Activated CD4-positive, alpha-beta memory T cell treated with anti-CD3 and anti-CD28 coated beads, Interleukin-2, amount 10 ng/mL, durations not matched to agents 7 days and 5 days (primary cell): ENCODE measurements around the gene CMTM5. TPM values are rescaled to one million over a fixed set of nuclear protein-coding genes. Genes with fewer than 3 reads are reported as not detected.
"Not testable (repeated sequence)": the region's sequence is repeated elsewhere in the genome, so short reads cannot be mapped to it uniquely, and the experiment has no call there.

ENCODE experiments used
- CTCF ChIA-PET: fragments of 350-600 bp; sonication (Branson Sonifier 250); formaldehyde crosslinking; loops from one replicate; lab custom pipeline; 2021; ENCODE audit warnings: antibody characterized with exemption, inconsistent platforms; lab: Charles Lee
- POLR2A ChIA-PET: fragments of 350-600 bp; sonication (Branson Sonifier 250); formaldehyde crosslinking; loops from one replicate; lab custom pipeline; 2021; ENCODE audit warnings: antibody characterized with exemption; lab: Charles Lee
- DNase-seq: peaks from one replicate; pipeline ENCODE4 v3.0.0-alpha.2; 2020
- H3K27ac Mint-ChIP-seq: one replicate; pipeline ENCODE4 v1.8.0; 2021; ENCODE audit warnings: mild to moderate bottlenecking, mixed read lengths
- H3K27me3 Mint-ChIP-seq: one replicate; pipeline ENCODE4 v1.8.0; 2021; ENCODE audit warnings: mixed read lengths
- H3K36me3 Mint-ChIP-seq: one replicate; pipeline ENCODE4 v1.8.0; 2021; ENCODE audit warnings: low read depth, mixed read lengths
- H3K4me1 Mint-ChIP-seq: one replicate; pipeline ENCODE4 v1.8.0; 2021; ENCODE audit warnings: mixed read lengths
- H3K4me3 Mint-ChIP-seq: one replicate; pipeline ENCODE4 v1.8.0; 2021; ENCODE audit warnings: mild to moderate bottlenecking, mixed read lengths
- H3K9me3 Mint-ChIP-seq: one replicate; pipeline ENCODE4 v1.8.0; 2021; ENCODE audit warnings: mixed read lengths
- total RNA-seq, 2 experiments: library from RNA; stranded (reverse); gene quantifications; one replicate each; pipeline ENCODE4 v1.2.3, GENCODE V29; 2021

CMTM5 gene
- total RNA-seq, 2 experiments from 2014 or later, result not detected

DNA sequence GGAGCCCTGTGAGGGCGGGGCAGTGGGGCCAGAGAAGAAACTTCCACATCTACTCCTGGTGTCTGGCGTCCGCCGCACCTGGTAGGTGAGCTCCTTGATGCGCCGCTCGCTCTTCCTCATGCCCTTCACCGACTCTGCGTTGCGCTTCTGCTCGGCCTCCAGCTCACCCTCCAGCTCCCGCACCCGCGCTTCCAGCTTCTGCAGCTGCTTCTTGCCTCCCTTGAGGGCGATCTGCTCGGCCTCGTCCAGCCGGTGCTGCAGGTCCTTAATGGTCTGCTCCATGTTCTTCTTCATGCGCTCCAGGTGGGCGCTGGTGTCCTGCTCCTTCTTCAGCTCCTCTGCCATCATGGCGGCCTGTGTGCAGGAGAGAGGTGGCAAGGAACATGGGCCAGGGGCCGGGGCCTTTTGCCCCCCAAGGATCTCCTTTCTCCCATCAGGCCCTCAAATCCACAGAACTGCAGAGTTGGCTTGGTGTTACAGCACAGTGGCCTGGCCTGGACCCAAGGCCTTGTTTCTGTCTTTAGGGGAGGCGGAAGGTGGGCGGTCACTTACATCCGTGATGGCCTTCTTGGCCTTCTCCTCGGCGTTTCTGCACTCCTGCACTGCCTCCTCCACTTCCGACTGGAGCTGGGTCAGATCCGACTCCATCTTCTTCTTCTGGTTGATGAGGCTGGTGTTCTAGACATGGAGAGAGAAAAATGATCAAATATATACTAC, 7.7 kb downstream of the CMTM5 start:
- Mint-ChIP-seq H3K4me3 (no peak overlapping the region), H3K4me1 (no peaks in the 10 kb centered on the region), H3K36me3 (no peaks in the 10 kb centered on the region), H3K27me3 (peaks cover 3% of the 10 kb centered on the region), H3K27ac (no peak overlapping the region), H3K9me3 (no peaks in the 10 kb centered on the region)
- POLR2A ChIA-PET, result interaction anchor here (0.9 kb wide), 1 partner anchor 62 kb away, joined by 3 read pairs; no protein-coding TSS in a partner anchor
- DNase-seq, result no peak
- CTCF ChIA-PET, result interaction anchor here (0.8 kb wide), 1 partner anchor 1993 kb away, joined by 4 read pairs; no protein-coding TSS in a partner anchor

GRCh38 chr14:23385244-23385641, 8.4 kb downstream of the CMTM5 start:
- Mint-ChIP-seq H3K9me3 (no peaks in the 10 kb centered on the region), H3K4me1 (no peaks in the 10 kb centered on the region), H3K27me3 (peaks cover 3% of the 10 kb centered on the region), H3K4me3 (no peak overlapping the region), H3K36me3 (no peaks in the 10 kb centered on the region), H3K27ac (no peak overlapping the region)
- no peak for DNase-seq
- POLR2A ChIA-PET, result interaction anchor here (0.9 kb wide), 1 partner anchor 63 kb away, joined by 3 read pairs; no protein-coding TSS in a partner anchor
- CTCF ChIA-PET, result interaction anchor here (0.6 kb wide), 1 partner anchor 281 kb away, joined by 5 read pairs; no protein-coding TSS in a partner anchor

GRCh38 chr14:23385642-23386265, 8.9 kb downstream of the CMTM5 start:
- ChIA-PET POLR2A (interaction anchor here (0.9 kb wide), 1 partner anchor 63 kb away, joined by 3 read pairs; no protein-coding TSS in a partner anchor), CTCF (interaction anchor here (0.6 kb wide), 1 partner anchor 280 kb away, joined by 5 read pairs; no protein-coding TSS in a partner anchor)
- H3K27me3 Mint-ChIP-seq, result peaks cover 1% of the 10 kb centered on the region
- H3K36me3 Mint-ChIP-seq, result no peaks in the 10 kb centered on the region
- DNase-seq, result no peak
- no peak overlapping the region for H3K27ac Mint-ChIP-seq
- no peaks in the 10 kb centered on the region for H3K4me1 Mint-ChIP-seq
- no peaks in the 10 kb centered on the region for H3K9me3 Mint-ChIP-seq
- H3K4me3 Mint-ChIP-seq, result no peak overlapping the region

DNA sequence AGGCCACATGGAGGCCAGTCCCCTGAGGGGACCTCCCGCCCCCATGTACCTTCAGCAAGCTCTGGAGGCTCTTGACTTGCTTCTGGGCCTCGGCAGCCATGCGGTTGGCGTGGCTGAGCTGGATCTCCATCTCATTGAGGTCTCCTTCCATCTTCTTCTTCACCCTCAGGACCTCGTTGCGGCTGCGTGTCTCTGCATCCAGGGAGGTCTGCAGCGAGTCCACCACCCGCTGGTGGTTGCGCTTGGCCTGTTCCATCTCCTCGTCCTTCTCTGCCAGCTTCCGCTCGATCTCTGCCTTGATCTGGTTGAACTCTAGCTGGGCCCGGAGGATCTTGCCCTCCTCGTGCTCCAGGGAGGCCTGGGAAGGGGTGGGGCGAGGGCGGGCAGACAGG, 9.4 kb downstream of the CMTM5 start:
- H3K36me3 Mint-ChIP-seq, H3K4me1 Mint-ChIP-seq, CTCF ChIA-PET, H3K9me3 Mint-ChIP-seq, DNase-seq, POLR2A ChIA-PET, H3K27me3 Mint-ChIP-seq, H3K27ac Mint-ChIP-seq, H3K4me3 Mint-ChIP-seq: not testable (repeated sequence)

DNA sequence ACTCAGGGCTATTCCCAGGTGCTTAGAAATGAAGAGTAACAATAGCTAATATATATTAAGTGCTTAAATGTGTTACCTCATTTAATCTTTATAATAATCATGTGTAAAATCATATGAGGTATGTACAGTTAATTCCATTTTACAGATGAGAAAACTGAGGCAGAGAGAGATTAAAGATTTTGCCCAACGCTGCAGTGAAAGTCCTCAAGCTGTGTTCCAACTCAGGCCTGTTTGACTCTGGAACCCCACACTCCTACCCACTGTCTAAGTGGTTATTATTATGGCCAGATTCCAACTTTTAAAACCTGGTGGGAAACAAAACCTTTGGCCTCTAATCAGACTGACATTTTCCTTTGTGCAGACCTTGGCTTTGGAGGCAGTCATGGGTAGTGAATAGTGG, 10.2 kb downstream of the CMTM5 start:
- Mint-ChIP-seq H3K9me3 (no peaks in the 10 kb centered on the region), H3K4me1 (no peaks in the 10 kb centered on the region), H3K27me3 (no peaks in the 10 kb centered on the region), H3K27ac (no peak overlapping the region), H3K4me3 (no peak overlapping the region), H3K36me3 (no peaks in the 10 kb centered on the region)
- CTCF ChIA-PET, result no interaction called here
- no peak for DNase-seq
- POLR2A ChIA-PET, result no interaction called here

- H3K9me3 Mint-ChIP-seq, result no peaks in the 10 kb centered on the region
- H3K27ac Mint-ChIP-seq, result no peak overlapping the region
- no peaks in the 10 kb centered on the region for H3K4me1 Mint-ChIP-seq
- no peaks in the 10 kb centered on the region for H3K36me3 Mint-ChIP-seq
- no peaks in the 10 kb centered on the region for H3K27me3 Mint-ChIP-seq
- POLR2A ChIA-PET, result no interaction called here
- no peak for DNase-seq
- CTCF ChIA-PET, result interaction anchor here (0.8 to 1.2 kb wide), 2 partner anchors 8 to 268 kb away, joined by 3 read pairs; no protein-coding TSS in a partner anchor
- H3K4me3 Mint-ChIP-seq, result no peak overlapping the region
Observed at GRCh38 chr14:23387916-23388882, 11.4 kb downstream of the CMTM5 start.

DNA sequence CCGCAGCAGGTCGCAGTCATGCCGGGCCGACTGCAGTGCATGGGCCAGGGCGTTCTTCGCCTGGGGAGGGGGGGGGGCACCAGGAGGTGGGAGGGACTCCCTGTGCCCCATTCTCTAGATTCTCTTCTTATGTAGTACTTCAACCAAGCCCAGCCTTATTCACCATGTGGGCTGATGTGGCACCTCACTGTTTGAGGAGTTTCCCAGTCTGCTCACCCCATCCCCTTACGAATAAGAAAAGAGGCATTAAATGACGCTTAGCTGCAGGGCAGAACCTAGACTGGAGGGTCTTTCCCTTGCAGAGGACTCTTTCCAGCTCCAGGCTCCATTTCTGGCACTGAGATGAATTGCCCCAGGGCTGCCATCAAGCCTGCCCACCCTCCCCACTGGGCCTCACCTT, 12.2 kb downstream of the CMTM5 start:
- Mint-ChIP-seq H3K36me3 (no peaks in the 10 kb centered on the region), H3K27ac (no peak overlapping the region), H3K9me3 (no peaks in the 10 kb centered on the region), H3K4me3 (no peak overlapping the region), H3K4me1 (no peaks in the 10 kb centered on the region), H3K27me3 (peaks cover 5% of the 10 kb centered on the region)
- CTCF ChIA-PET, result interaction anchor here (0.6 to 1.7 kb wide), 3 partner anchors 9 to 277 kb away, joined by 3 to 7 read pairs (median 3); no protein-coding TSS in a partner anchor
- DNase-seq, result no peak
- POLR2A ChIA-PET, result no interaction called here

DNA sequence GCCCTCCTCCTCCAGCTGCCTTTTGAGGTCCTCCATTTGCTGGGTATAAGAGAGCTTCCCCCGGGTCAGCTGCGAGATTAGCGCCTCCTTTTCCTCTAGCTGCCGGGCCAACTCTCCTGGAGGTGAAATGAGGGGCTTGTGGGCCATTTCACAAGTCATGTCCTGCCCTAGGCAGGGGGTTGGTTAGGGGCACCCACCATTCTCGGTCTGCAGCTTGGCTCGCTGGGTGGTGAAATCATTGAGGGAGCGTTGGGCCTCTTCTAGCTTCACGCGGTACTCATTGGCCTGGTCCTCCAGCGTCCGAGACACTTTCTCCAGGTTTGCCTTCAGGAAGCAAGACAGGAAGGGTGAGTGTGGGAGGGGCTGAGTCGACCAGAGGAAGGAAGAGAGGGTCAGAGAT, 12.6 kb downstream of the CMTM5 start:
- H3K4me3 Mint-ChIP-seq, result no peak overlapping the region
- no peak for DNase-seq
- no peak overlapping the region for H3K27ac Mint-ChIP-seq
- peaks cover 5% of the 10 kb centered on the region for H3K27me3 Mint-ChIP-seq
- H3K9me3 Mint-ChIP-seq, result no peaks in the 10 kb centered on the region
- POLR2A ChIA-PET, result no interaction called here
- H3K36me3 Mint-ChIP-seq, result no peaks in the 10 kb centered on the region
- CTCF ChIA-PET, result interaction anchor here (0.6 to 1.7 kb wide), 3 partner anchors 10 to 276 kb away, joined by 3 to 7 read pairs (median 3); no protein-coding TSS in a partner anchor
- H3K4me1 Mint-ChIP-seq, result no peaks in the 10 kb centered on the region

GRCh38 chr14:23389871-23390270, 13.0 kb downstream of the CMTM5 start:
- CTCF ChIA-PET, result interaction anchor here (1.7 kb wide), 1 partner anchor 10 kb away, joined by 7 read pairs; no protein-coding TSS in a partner anchor

GRCh38 chr14:23392613-23393012, 15.8 kb downstream of the CMTM5 start:
- Mint-ChIP-seq H3K4me3 (no peak overlapping the region), H3K27me3 (peaks cover 5% of the 10 kb centered on the region), H3K4me1 (no peaks in the 10 kb centered on the region), H3K27ac (no peak overlapping the region), H3K9me3 (no peaks in the 10 kb centered on the region), H3K36me3 (no peaks in the 10 kb centered on the region)
- CTCF ChIA-PET, result interaction anchor here (0.6 kb wide), 2 partner anchors 46 to 133 kb away, joined by 3 to 6 read pairs; no protein-coding TSS in a partner anchor
- POLR2A ChIA-PET, result interaction anchor here (0.6 kb wide), 1 partner anchor 53 kb away, joined by 3 read pairs; no protein-coding TSS in a partner anchor
- DNase-seq, result no peak

More at GRCh38 chr14:23389871-23390270, 13.0 kb downstream of the CMTM5 start:
- H3K27ac Mint-ChIP-seq, H3K4me1 Mint-ChIP-seq, POLR2A ChIA-PET, DNase-seq, H3K9me3 Mint-ChIP-seq, H3K27me3 Mint-ChIP-seq, H3K36me3 Mint-ChIP-seq, H3K4me3 Mint-ChIP-seq: not testable (repeated sequence)

GRCh38 chr14:23396126-23396525, 19.3 kb downstream of the CMTM5 start:
- H3K4me3 Mint-ChIP-seq, result no peak overlapping the region

GRCh38 chr14:23396781-23397407, 20.0 kb downstream of the CMTM5 start:
- Mint-ChIP-seq H3K36me3 (no peaks in the 10 kb centered on the region), H3K27ac (no peak overlapping the region), H3K4me3 (no peak overlapping the region), H3K27me3 (peaks cover 5% of the 10 kb centered on the region), H3K4me1 (no peaks in the 10 kb centered on the region), H3K9me3 (no peaks in the 10 kb centered on the region)
- no peak for DNase-seq
- ChIA-PET CTCF (no interaction called here), POLR2A (no interaction called here)

More at GRCh38 chr14:23396126-23396525, 19.3 kb downstream of the CMTM5 start:
- no peaks in the 10 kb centered on the region for H3K4me1 Mint-ChIP-seq
- H3K27ac Mint-ChIP-seq, result no peak overlapping the region
- no peaks in the 10 kb centered on the region for H3K36me3 Mint-ChIP-seq
- POLR2A ChIA-PET, result no interaction called here
- CTCF ChIA-PET, result interaction anchor here (2.0 kb wide), 1 partner anchor 16 kb away, joined by 8 read pairs; no protein-coding TSS in a partner anchor
- peaks cover 5% of the 10 kb centered on the region for H3K27me3 Mint-ChIP-seq
- H3K9me3 Mint-ChIP-seq, result no peaks in the 10 kb centered on the region
- no peak for DNase-seq
